Prostate gland (tissue), 2 donors: Measurements from ENCODE around the gene C17orf100.

Source experiments
- CTCF ChIP-seq, 4 experiments: fragments of 200-600 bp in 2 of 4; fragments of 450-650 bp in 2 of 4; sonication (generic) in 2 of 4; IDR thresholded peaks; 1 replicate in 3 of 4; 2 replicates in 1 of 4; pipeline ENCODE4 v1.5.1; 2016 to 2019; ENCODE audit warnings: antibody characterized with exemption in 4 of 4, mild to moderate bottlenecking in 2 of 4, moderate library complexity in 2 of 4
- POLR2A ChIP-seq: fragments of 450-650 bp; IDR thresholded peaks from one replicate; pipeline ENCODE4 v1.6.1; 2016; ENCODE audit warnings: antibody characterized with exemption, mild to moderate bottlenecking
- POLR2AphosphoS5 ChIP-seq: sonication (generic); formaldehyde crosslinking; IDR thresholded peaks from one replicate; pipeline ENCODE4 v1.6.1; 2017; ENCODE audit warnings: antibody characterized with exemption

GRCh38 chr17:6648181-6648580, 3.4 kb upstream of the C17orf100 start:
- TF ChIP-seq CTCF (IDR thresholded peaks at IDR 0.05) (no peak), POLR2A (no peak), POLR2AphosphoS5 (no peak)
